ENCODE results near the gene PHYHIPL. TPM values are rescaled to one million over a fixed set of nuclear protein-coding genes. Genes with fewer than 3 reads are reported as not detected.

The PHYHIPL gene
- total RNA-seq, 2 donors from 2014 or later = 0.10 to 0.51 TPM

- DNase-seq (ENCODE audit: low spot score) = no peak
- intact Hi-C loops (cut with DNase I) = loop anchor here in 1 of 2 donors (5.0 kb wide), 1 partner anchor 334 kb away; no protein-coding TSS in a partner anchor
Observed at GRCh38 chr10:59242991-59243390, 66.5 kb downstream of the PHYHIPL start.

DNA sequence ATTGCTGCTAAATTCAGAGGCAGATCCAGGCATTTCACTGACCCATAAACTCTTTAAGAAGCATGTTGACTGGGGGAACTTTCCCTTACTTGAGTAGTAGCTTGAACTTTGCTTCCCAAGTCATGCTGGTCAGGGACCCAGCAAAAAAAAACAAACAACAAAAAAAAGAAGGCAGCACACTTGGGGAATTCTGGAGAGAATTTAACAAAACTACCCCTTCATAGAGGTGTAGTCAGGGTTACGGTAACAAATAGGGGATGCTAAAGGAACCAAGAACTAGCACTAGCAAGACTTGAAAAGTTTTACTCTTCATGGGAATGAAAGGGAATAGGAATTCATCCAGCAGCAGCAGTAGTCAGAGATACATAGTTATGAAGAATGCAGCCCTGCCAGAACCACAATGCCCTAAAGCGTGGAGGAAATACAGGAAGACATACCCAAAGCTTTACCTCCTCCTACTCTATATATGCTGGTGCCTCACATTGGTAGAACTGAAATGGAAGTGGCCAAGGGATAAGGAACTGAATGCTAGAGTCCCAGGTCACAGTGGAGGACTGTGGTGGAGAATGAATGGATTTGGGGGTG lies 67.3 kb downstream of the PHYHIPL start:
- intact Hi-C loops (cut with DNase I) = loop anchor here in 1 of 2 donors (5.0 kb wide), 1 partner anchor 334 kb away; no protein-coding TSS in a partner anchor
- DNase-seq (ENCODE audit: low spot score) = no peak

GRCh38 chr10:59244871-59245270 lies 68.4 kb downstream of the PHYHIPL start:
- intact Hi-C loops (cut with DNase I) = loop anchor here in 1 of 2 donors (5.0 kb wide), 1 partner anchor 332 kb away; no protein-coding TSS in a partner anchor
- DNase-seq (ENCODE audit: low spot score) = no peak

DNA sequence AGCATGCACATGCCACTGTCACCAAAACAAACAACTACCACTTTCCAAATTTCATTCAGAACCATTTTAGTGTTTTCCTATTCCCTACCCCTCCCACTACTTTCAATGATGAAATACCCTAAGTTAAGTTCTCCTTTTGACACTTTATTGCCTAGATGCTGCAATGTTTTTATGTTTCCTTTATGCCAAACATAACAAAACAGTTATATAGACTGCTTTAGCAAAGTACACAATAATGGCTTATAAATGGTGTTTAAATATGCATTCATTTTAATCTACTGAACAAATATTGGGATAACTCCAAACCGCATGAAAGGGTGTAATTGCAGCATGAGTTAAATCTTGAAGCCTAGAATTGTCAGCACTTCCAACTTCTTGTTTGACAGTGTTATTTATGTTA lies 69.2 kb downstream of the PHYHIPL start:
- intact Hi-C loops (cut with DNase I) = no loop called here

DNA sequence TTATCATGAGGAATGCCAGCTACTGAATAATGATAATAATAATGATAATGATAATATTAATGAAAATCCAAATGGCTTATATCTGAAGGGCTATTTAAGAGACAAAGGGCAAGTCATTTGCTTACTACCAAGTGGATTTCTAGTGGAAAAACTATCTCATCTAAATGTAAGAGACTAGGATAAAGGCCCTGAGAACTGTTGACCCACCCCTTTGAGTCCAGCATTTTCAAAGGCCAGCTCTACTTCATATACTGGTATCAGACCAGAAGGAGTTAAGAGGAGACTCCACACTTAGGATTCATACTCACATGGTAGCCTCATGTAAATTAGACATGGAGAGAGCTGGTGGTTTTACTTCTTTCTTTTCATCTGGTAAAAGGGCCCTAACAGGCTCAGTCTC lies 76.0 kb downstream of the PHYHIPL start:
- DNase-seq (ENCODE audit: low spot score) = no peak
- intact Hi-C loops (cut with DNase I) = loop anchor here in 1 of 2 donors (10.0 kb wide), 1 partner anchor 322 kb away; no protein-coding TSS in a partner anchor

More for the DNA sequence above, 69.2 kb downstream of the PHYHIPL start:
- DNase-seq (ENCODE audit: low spot score) = no peak

DNA sequence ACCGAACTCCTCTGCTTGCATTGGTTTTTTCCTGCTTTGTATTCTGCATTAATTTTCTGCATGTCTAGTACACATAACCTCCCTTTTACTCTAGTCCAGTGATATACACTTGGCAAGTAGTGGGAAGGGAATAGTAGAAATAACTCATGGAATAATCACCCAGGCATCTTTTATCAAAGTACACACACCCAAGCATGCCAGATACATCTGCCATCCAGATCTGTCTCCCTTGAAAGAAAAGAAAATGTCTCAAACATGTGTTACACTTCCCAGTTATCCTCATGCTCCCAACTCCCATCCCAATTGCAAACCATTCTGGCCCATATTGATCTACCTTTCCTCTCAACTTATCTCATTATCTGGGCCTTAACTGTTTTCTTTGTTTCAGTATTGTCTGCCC lies 79.0 kb downstream of the PHYHIPL start:
- intact Hi-C loops (cut with DNase I) = loop anchor here in 1 of 2 donors (10.0 kb wide), 1 partner anchor 319 kb away; no protein-coding TSS in a partner anchor
- DNase-seq (ENCODE audit: low spot score) = no peak

DNA sequence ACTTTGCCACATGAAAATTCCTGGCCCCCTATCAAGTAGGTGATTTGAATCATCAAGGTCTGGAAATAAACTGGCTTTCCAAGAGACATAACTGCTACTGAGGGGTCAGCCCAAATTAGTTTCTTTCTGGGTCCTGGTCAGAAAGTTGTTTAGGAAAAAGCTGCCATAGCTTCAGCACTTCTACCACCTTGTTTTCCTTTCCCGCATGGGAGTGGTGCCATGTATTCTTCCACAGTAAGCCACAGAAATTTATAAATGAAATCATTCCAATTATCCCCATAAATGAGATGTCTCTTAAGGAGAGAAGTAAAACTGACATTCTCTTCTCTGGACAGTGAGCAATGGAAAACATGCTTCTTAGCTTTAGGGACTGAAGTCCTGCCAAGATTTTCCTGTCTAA lies 80.8 kb downstream of the PHYHIPL start:
- intact Hi-C loops (cut with DNase I) = loop anchor here in 1 of 2 donors (10.0 kb wide), 1 partner anchor 318 kb away; no protein-coding TSS in a partner anchor
- no peak for DNase-seq (ENCODE audit: low spot score)

GRCh38 chr10:59258890-59259289 lies 82.4 kb downstream of the PHYHIPL start:
- no peak for DNase-seq (ENCODE audit: low spot score)
- intact Hi-C loops (cut with DNase I) = loop anchor here in 1 of 2 donors (10.0 kb wide), 1 partner anchor 316 kb away; no protein-coding TSS in a partner anchor

DNA sequence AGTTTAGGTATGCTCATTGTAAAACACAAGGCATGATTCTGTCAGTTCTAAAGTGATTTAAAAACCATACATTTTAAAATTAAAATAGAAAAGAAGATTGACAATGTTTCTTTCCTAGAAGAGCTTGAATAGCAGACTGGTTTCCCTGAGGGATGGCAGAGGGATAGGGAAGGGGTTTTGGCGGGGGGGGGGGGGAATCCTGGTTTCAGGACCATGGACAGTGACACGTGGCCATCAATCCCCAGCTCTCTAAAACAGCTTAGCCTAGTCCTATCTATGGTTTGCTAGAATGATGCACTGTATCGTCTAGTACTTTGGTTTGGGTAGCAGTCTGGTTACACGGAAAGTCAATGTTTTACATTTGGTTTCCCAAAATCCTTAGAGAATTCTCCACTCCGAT lies 88.7 kb downstream of the PHYHIPL start:
- DNase-seq (ENCODE audit: low spot score) = no peak
- intact Hi-C loops (cut with DNase I) = no loop called here

DNA sequence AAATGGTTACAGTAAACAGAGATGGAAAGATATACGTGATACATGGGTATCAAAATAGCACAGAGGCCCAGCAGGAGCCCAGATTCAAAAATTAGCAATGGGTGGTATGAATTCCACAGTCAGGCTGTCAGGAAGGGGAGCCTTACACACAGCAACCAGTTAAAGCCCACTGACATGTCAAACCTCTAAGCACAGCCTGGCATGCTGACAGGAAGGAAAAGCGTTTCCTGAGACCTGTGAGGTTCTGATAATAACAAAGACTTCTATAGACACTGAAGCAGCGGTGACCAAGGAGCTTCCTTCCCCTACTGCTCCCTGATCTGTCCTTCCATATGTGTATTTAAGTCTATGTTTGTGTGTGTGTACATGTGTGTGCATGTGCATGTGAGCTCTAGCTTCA lies 89.9 kb downstream of the PHYHIPL start:
- intact Hi-C loops (cut with DNase I) = no loop called here
- peak; percentile 32 for DNase-seq (ENCODE audit: low spot score)

- intact Hi-C loops (cut with DNase I) = no loop called here
- DNase-seq (ENCODE audit: low spot score) = peak; percentile 58
Observed at GRCh38 chr10:59268460-59268859, 92.0 kb downstream of the PHYHIPL start.

- DNase-seq (ENCODE audit: low spot score) = no peak
- intact Hi-C loops (cut with DNase I) = no loop called here
Observed at GRCh38 chr10:59269651-59270050, 93.2 kb downstream of the PHYHIPL start.

GRCh38 chr10:59270492-59270891 lies 94.0 kb downstream of the PHYHIPL start:
- intact Hi-C loops (cut with DNase I) = no loop called here

DNA sequence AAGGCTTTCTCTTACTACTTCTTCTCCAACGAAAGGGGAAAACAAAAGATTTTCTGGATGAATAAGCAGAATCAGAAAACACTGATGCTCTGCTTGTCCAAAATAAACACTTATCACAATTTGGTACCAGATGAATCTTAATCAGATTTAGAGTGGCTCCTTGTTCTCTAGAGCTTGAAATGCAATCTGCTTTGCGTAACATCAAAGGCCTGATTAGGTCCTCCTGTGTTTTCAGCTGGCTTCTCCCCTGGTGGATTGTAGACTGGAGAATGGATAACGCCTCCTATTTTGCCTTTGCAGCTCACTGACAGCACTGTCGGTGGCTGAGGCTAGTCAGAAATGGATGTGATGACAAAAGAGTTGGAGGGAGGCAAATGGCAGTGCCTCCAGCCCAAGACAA lies 94.7 kb downstream of the PHYHIPL start:
- intact Hi-C loops (cut with DNase I) = no loop called here
- no peak for DNase-seq (ENCODE audit: low spot score)

More at GRCh38 chr10:59270492-59270891, 94.0 kb downstream of the PHYHIPL start:
- DNase-seq (ENCODE audit: low spot score) = no peak

GRCh38 chr10:59272061-59272460 lies 95.6 kb downstream of the PHYHIPL start:
- intact Hi-C loops (cut with DNase I) = no loop called here
- DNase-seq (ENCODE audit: low spot score) = no peak

GRCh38 chr10:59273445-59273844 lies 97.0 kb downstream of the PHYHIPL start:
- no peak for DNase-seq (ENCODE audit: low spot score)
- intact Hi-C loops (cut with DNase I) = no loop called here

GRCh38 chr10:59276133-59276532 lies 99.7 kb downstream of the PHYHIPL start:
- no peak for DNase-seq (ENCODE audit: low spot score)
- intact Hi-C loops (cut with DNase I) = no loop called here

DNA sequence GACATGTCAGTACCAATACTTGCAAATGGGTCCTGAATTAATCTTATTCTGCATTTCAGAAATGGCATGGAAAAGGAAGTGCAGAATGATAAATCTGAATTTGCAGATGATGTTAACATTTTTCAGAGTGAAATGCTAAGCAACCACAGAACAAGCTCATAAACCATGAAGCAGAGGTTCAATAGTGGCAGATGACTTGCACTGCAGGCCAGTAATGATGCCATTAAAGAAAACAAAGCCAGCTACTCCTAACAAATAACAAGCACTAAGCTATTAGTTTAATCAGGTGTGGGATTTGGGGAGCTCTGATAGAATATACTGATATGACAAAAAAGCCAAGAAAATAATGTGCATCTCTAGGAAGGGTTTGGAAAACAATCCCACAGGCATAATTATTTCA lies 100.5 kb downstream of the PHYHIPL start:
- no peak for DNase-seq (ENCODE audit: low spot score)
- intact Hi-C loops (cut with DNase I) = no loop called here

DNA sequence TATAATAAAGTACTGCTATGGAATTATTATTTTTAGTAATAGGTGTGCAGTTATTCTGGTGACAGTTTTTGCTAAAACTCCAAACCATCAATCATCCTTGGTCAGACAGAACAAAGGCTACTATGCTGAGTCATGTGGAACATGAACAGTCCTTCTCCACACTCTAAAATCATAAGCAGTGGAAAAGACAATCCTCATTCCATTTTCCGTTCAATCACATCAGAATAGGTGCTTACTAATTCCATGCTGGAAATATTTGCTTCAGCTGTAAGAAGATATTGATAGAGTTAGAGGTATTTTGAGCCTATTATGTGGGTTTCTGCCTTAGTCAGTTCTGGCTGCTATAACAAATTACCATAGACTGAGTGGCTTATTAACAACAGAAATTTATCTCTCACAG lies 103.0 kb downstream of the PHYHIPL start:
- DNase-seq (ENCODE audit: low spot score) = no peak
- intact Hi-C loops (cut with DNase I) = no loop called here

GRCh38 chr10:59279991-59280505 lies 103.6 kb downstream of the PHYHIPL start:
- no peak for DNase-seq (ENCODE audit: low spot score)
- intact Hi-C loops (cut with DNase I) = no loop called here

DNA sequence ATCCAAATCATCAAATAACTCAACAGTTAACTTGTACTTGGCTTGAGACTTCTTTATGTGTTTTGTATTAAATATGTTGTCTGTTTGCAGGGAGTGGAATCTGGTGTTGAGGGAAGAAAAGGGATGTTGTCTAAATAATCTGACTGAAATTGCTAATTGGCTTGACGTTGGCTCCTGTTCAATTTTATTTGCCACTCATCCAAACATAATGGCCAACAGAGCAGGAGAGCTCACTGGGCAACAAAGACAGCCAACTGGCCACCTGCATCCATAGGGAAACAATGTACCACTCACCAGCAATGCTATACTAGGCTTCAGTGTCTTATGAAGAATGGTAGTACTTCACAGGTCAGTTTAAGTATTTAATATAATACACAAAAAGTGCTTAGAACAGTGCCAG lies 105.4 kb downstream of the PHYHIPL start:
- intact Hi-C loops (cut with DNase I) = no loop called here
- DNase-seq (ENCODE audit: low spot score) = no peak

All from posterior vena cava (tissue), 2 donors.